Sigmoid colon (tissue), 7 donors: ENCODE measurements around the gene BTBD9. TPM values are rescaled to one million over a fixed set of nuclear protein-coding genes. Genes with fewer than 3 reads are reported as not detected.

Experiments used
- DNase-seq: peaks from one replicate; pipeline ENCODE4 v3.0.0-alpha.2; 2019
- H3K27ac ChIP-seq, 4 donors: fragments of 200-600 bp; sonication (generic); one replicate each; pipeline ENCODE4 v1.5.1; 2016 to 2019; ENCODE audit warnings: mild to moderate bottlenecking in 1 of 4
- H3K27me3 ChIP-seq, 3 donors: fragments of 200-600 bp; sonication (generic); one replicate each; pipeline ENCODE4 v1.5.1; 2019; ENCODE audit warnings: mild to moderate bottlenecking in 1 of 3
- H3K36me3 ChIP-seq, 4 donors: fragments of 200-600 bp; sonication (generic); one replicate each; pipeline ENCODE4 v1.5.1; 2016 to 2019
- H3K4me1 ChIP-seq, 4 donors: fragments of 200-600 bp; sonication (generic); one replicate each; pipeline ENCODE4 v1.5.1; 2017 to 2019
- H3K4me3 ChIP-seq, 4 donors: fragments of 200-600 bp; sonication (generic); one replicate each; pipeline ENCODE4 v1.5.1; 2017 to 2019; ENCODE audit warnings: mild to moderate bottlenecking in 2 of 4, moderate library complexity in 1 of 4
- H3K9me3 ChIP-seq, 4 donors: fragments of 200-600 bp in 3 of 4; sonication (generic) in 3 of 4; one replicate each; pipeline versions ENCODE4 v1.5.1 to v1.6.1; 2013 to 2019
- EP300 ChIP-seq, 4 donors: sonication (generic); formaldehyde crosslinking; IDR thresholded peaks; one replicate each; pipeline ENCODE4 v1.6.1; 2017; ENCODE audit warnings: antibody characterized with exemption in 4 of 4
- POLR2A ChIP-seq, 2 donors: fragments of 450-650 bp; IDR thresholded peaks; one replicate each; pipeline ENCODE4 v1.6.1; 2016; ENCODE audit warnings: antibody characterized with exemption in 2 of 2, mild to moderate bottlenecking in 2 of 2, moderate library complexity in 2 of 2
- POLR2AphosphoS5 ChIP-seq, 4 donors: sonication (generic); formaldehyde crosslinking; IDR thresholded peaks; one replicate each; pipeline ENCODE4 v1.6.1; 2017; ENCODE audit warnings: antibody characterized with exemption in 4 of 4
- WGBS, 2 donors: extraction: QIAGEN DNeasy Blood & Tissue Kit; methylation state at CpG; one replicate each; pipeline ENCODE4 v1.1.7; 2013; 5-methylcytosine and 5-hydroxymethylcytosine counted together
- intact Hi-C: fragments of 100-400 bp; cut with DNase I; formaldehyde crosslinking; loops from one replicate; pipeline ENCODE4 v1.15.1; 2023
- polyA plus RNA-seq, 3 donors: library from polyadenylated mRNA; stranded (reverse); fragments of 200-250 nt; gene quantifications; one replicate each; pipeline ENCODE4 v1.2.3, GENCODE V29; 2013
- total RNA-seq, 4 donors: library from RNA; depleted of rRNA; stranded (reverse); fragments of >200 nt; gene quantifications; one replicate each; pipeline ENCODE4 v1.1.0, GENCODE V29; 2016
- TF ChIP-seq, protein P1 (sequence below), 4 experiments: fragments of 450-650 bp in 3 of 4; fragments of 200-600 bp in 1 of 4; IDR thresholded peaks; one replicate each; pipeline ENCODE4 v1.5.1; 2016 to 2019; ENCODE audit warnings: antibody characterized with exemption in 4 of 4, mild to moderate bottlenecking in 3 of 4, moderate library complexity in 2 of 4
- donor health status: healthy with polysubstance abuse.
- donor health status: Bipolar disorder and iron deficiency.
- donor health status: healthy.

The BTBD9 gene
- total and polyA plus RNA-seq, 7 donors, result 3.6 to 20.8 (median 10.5) TPM

DNA sequence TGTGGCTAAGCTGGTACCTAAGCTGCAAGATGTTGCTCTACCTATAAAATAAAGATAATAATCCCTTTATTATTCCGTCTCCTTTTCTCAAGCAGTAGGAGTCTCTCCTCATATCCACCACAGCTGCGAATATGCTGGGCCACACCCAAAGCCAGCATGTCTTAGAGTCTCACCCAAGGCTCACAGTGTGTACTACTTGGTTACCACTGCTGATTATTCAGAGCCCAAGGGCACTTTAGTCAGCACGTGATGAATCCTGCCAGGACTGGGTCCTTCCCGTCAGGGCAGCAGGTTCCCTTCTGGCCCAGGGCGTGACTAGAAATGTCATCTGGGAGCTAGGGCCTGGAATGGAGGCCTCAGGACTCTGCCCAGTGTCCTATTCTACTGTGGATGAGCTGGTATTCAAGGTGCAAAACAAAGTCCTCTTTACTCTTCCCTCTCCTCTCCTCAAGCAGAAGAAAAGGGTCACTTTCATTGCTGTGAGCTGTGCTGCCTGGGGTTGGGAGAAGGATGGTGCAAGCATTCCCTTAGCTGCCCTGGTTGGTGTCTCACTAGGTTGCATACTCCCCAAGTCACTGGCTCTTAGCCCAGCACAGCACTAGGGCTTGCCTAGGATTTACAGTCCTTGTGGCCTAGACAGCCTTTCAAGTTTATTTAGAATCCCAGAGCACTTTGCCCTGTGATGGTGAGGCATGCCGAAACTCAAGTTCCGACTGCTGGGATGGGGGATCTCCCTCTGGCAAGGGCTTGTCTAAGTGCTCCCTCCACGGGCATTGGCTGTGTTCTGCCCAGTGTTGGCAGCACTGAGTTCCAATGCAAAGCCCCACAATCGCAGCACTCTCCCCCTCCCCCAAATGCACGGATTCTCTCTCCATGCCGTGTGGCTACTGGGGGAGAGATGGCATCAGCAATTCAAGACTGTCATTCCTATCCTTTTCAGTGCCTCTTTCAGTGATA lies 320.2 kb downstream of the BTBD9 start:
- Histone ChIP-seq H3K36me3 (no peaks in the 10 kb centered on the region), H3K27me3 (no peaks in the 10 kb centered on the region), H3K9me3 (peaks cover 0 to 4% (median 0%) of the 10 kb centered on the region in 4 donors), H3K4me3 (no peak overlapping the region), H3K27ac (no peak overlapping the region), H3K4me1 (peaks cover 0 to 16% (median 8%) of the 10 kb centered on the region in 4 donors)
- no peak for DNase-seq
- intact Hi-C loops, result no loop called here
- TF ChIP-seq, protein P1, sequence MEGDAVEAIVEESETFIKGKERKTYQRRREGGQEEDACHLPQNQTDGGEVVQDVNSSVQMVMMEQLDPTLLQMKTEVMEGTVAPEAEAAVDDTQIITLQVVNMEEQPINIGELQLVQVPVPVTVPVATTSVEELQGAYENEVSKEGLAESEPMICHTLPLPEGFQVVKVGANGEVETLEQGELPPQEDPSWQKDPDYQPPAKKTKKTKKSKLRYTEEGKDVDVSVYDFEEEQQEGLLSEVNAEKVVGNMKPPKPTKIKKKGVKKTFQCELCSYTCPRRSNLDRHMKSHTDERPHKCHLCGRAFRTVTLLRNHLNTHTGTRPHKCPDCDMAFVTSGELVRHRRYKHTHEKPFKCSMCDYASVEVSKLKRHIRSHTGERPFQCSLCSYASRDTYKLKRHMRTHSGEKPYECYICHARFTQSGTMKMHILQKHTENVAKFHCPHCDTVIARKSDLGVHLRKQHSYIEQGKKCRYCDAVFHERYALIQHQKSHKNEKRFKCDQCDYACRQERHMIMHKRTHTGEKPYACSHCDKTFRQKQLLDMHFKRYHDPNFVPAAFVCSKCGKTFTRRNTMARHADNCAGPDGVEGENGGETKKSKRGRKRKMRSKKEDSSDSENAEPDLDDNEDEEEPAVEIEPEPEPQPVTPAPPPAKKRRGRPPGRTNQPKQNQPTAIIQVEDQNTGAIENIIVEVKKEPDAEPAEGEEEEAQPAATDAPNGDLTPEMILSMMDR (IDR thresholded peaks at IDR 0.05), result no peak
- no peak for TF ChIP-seq POLR2A (IDR thresholded peaks at IDR 0.05)
- no peak for TF ChIP-seq POLR2AphosphoS5 (IDR thresholded peaks at IDR 0.05)
- no peak for TF ChIP-seq EP300 (IDR thresholded peaks at IDR 0.05)
- WGBS, 2 donors, result 93% methylated on average over 11 of the region's 11 CpGs

DNA sequence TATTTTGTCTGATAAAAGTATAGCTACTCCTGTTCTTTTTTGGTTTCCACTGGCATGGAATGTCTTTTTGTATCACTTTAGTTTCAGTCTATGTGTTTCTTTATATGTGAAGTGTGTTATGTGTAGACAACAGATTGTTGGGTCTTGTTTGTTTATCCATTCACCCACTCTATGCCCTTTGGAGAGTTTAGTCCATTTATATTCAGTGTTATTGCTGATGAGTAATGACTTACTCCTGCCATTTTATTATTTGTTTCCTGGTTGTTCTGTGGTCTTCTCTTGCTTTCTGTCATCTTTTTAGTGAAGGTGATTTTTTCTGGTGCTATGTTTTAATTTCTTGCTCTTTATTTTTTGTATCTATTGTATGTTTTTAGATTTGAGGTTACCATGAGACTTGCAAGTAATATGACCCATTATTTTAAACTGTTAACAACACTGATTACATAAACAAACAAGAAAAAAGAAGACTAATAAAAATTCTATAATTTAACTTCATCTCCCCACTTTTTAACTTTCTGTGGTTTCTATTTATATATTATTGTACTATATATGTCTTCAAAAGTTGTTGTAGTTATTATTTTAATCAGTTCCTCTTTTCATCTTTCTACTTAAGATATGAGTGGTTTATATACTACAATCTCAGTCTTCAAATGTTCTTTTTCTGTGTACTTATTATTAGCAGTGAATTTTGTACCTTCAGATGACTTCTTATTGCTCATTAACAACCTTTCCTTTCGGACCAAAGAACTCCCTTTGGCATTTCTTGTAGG lies 323.4 kb downstream of the BTBD9 start:
- TF ChIP-seq EP300 (IDR thresholded peaks at IDR 0.05), result no peak
- TF ChIP-seq, protein P1 (IDR thresholded peaks at IDR 0.05), result no peak
- no peak for TF ChIP-seq POLR2AphosphoS5 (IDR thresholded peaks at IDR 0.05)
- no peak for TF ChIP-seq POLR2A (IDR thresholded peaks at IDR 0.05)
- H3K9me3 ChIP-seq, result peaks cover 0 to 4% (median 0%) of the 10 kb centered on the region in 4 donors
- H3K4me1 ChIP-seq, result no peaks in the 10 kb centered on the region
- H3K27ac ChIP-seq, result no peak overlapping the region
- H3K36me3 ChIP-seq, result no peaks in the 10 kb centered on the region
- intact Hi-C loops, result no loop called here
- no peak overlapping the region for H3K4me3 ChIP-seq
- WGBS, 2 donors, result 85 to 92% methylated on average over 1 of the region's 1 CpG
- H3K27me3 ChIP-seq, result no peaks in the 10 kb centered on the region
- no peak for DNase-seq

DNA sequence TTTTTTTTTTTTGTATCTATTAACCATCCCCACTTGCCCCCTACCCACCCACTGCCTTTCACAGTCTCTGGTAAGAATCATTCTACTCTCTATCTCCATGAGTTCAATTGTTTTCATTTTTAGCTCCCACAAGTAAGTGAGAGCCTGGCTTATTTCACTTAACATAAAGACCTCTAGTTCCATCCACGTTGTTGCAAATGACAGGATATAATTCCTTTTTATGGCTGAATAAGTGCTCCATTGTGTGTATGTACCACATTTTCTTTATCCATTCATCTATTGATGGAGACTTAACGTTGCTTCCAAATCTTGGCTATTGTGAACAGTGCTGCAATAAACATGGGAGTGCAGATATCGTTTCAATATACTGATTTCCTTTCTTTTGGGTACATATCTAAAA lies 328.5 kb downstream of the BTBD9 start:
- intact Hi-C loops, result no loop called here
- Histone ChIP-seq H3K4me1 (no peaks in the 10 kb centered on the region), H3K27ac (no peak overlapping the region), H3K27me3 (no peaks in the 10 kb centered on the region), H3K4me3 (no peak overlapping the region), H3K36me3 (no peaks in the 10 kb centered on the region), H3K9me3 (no peaks in the 10 kb centered on the region)
- WGBS, 2 donors, result 74 to 78% methylated on average over 3 of the region's 3 CpGs
- DNase-seq, result no peak
- TF ChIP-seq, protein P1 (IDR thresholded peaks at IDR 0.05), result no peak
- no peak for TF ChIP-seq POLR2A (IDR thresholded peaks at IDR 0.05)
- no peak for TF ChIP-seq EP300 (IDR thresholded peaks at IDR 0.05)
- TF ChIP-seq POLR2AphosphoS5 (IDR thresholded peaks at IDR 0.05), result no peak

DNA sequence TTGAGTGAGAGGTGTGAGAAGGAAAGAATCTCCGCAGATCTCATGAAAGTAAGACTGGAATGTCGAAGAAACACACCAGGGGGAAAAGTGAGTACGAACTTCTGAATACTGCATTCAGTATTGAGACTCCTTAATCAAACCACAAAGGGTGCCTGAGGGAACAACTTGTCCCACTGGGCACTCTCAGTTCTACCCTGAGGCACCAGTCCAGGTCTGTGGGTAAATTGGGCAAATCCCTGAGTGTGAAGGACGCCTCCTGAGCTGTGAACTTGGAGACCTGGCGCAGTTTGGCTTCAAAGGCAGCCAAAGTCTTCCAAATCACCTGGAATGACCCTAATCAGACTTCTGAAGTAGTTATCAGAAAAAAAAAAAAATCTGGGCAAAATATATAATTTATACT lies 329.7 kb downstream of the BTBD9 start:
- no peak for DNase-seq
- Histone ChIP-seq H3K36me3 (no peaks in the 10 kb centered on the region), H3K4me1 (no peaks in the 10 kb centered on the region), H3K9me3 (no peaks in the 10 kb centered on the region), H3K27me3 (no peaks in the 10 kb centered on the region), H3K4me3 (no peak overlapping the region), H3K27ac (no peak overlapping the region)
- TF ChIP-seq POLR2A (IDR thresholded peaks at IDR 0.05) (no peak), EP300 (IDR thresholded peaks at IDR 0.05) (no peak), POLR2AphosphoS5 (IDR thresholded peaks at IDR 0.05) (no peak)
- TF ChIP-seq, protein P1 (IDR thresholded peaks at IDR 0.05), result no peak
- intact Hi-C loops, result no loop called here
- WGBS, 2 donors, result 93 to 98% methylated on average over 5 of the region's 5 CpGs
